Ovary (tissue), 3 donors: ENCODE results near the gene OGFOD3.

ENCODE experiments used
- EP300 ChIP-seq: sonication (generic); formaldehyde crosslinking; IDR thresholded peaks from one replicate; pipeline ENCODE4 v1.6.1; 2017; ENCODE audit warnings: antibody characterized with exemption
- POLR2A ChIP-seq: fragments of 450-650 bp; IDR thresholded peaks from one replicate; pipeline ENCODE4 v1.6.1; 2017; ENCODE audit warnings: antibody characterized with exemption, mild to moderate bottlenecking, moderate library complexity
- TF ChIP-seq, protein P1 (sequence below), 3 donors: fragments of 450-650 bp in 2 of 3; fragments of 200-600 bp in 1 of 3; IDR thresholded peaks; one replicate each; pipeline versions ENCODE4 v1.5.1 to v1.8.0; 2016 to 2022; ENCODE audit warnings: antibody characterized with exemption in 3 of 3, mild to moderate bottlenecking in 1 of 3
- donor health status: DM: no; HTN: no; CAD: no.

DNA sequence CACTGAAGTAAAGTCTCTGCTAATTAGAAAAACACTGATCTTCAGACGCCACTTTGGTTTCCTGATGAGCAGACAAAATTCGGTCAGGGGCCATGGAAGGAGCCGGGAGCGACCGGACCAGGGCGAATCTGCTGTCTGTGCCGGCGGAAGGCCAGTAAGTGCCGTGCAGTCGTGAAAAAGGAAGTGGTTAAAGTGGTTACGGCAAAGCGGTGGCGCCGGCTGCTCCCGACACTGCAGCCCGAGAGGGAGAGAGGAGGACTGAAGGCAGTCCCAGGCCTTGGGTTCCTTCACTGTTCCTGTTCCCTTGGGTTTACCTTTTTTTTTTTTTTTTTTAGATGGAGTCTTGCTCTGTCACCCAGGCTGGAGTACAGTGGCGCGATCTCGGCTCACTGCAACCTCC lies 17.6 kb downstream of the OGFOD3 start:
- TF ChIP-seq POLR2A (no peak), EP300 (no peak)
- TF ChIP-seq, protein P1, sequence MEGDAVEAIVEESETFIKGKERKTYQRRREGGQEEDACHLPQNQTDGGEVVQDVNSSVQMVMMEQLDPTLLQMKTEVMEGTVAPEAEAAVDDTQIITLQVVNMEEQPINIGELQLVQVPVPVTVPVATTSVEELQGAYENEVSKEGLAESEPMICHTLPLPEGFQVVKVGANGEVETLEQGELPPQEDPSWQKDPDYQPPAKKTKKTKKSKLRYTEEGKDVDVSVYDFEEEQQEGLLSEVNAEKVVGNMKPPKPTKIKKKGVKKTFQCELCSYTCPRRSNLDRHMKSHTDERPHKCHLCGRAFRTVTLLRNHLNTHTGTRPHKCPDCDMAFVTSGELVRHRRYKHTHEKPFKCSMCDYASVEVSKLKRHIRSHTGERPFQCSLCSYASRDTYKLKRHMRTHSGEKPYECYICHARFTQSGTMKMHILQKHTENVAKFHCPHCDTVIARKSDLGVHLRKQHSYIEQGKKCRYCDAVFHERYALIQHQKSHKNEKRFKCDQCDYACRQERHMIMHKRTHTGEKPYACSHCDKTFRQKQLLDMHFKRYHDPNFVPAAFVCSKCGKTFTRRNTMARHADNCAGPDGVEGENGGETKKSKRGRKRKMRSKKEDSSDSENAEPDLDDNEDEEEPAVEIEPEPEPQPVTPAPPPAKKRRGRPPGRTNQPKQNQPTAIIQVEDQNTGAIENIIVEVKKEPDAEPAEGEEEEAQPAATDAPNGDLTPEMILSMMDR (IDR thresholded peaks at IDR 0.05): no peak
